Measurements from ENCODE around the gene PCSK5.

PCSK5 gene

DNA sequence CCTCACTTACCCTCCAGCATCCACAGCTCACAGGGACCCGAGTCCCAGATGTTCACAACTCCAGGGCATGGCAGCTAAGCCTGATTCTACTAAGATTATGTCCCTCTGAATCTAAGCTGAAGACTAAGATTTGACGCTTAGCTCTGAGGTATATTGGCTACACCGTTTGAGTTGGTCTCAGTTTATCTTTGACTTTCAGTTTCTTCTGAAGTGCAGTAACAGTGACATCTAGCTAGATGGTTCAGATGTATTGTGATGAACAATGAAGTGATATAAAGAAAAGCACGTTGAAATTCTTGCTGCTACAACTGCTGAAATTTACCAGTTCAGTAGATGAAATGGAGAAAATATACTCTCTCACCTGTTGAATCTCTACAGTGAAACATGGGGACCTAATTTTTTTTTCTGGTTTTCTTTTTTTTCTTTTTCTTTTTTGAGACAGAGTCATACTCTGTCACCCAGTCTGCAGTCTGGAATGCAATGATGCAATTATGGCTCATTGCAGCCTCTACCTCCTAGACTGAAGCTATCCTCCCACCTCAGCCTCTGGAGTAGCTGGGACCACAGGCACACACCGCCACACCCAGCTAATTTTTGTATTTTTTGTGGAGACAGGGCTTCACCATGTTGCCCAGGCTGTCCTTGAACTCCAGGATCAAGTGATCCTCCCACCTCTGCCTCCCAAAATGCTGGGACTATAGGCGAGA lies 488.0 kb downstream of the PCSK5 start:
- no peak overlapping the region for H3K4me3 ChIP-seq (ENCODE audit: low read depth, low read length)
- CTCF ChIA-PET, result interaction anchor here (1.0 to 1.5 kb wide), 3 partner anchors 10 to 280 kb away, joined by 4 to 5 read pairs (median 4); no protein-coding TSS in a partner anchor
- TF ChIP-seq, protein P1, sequence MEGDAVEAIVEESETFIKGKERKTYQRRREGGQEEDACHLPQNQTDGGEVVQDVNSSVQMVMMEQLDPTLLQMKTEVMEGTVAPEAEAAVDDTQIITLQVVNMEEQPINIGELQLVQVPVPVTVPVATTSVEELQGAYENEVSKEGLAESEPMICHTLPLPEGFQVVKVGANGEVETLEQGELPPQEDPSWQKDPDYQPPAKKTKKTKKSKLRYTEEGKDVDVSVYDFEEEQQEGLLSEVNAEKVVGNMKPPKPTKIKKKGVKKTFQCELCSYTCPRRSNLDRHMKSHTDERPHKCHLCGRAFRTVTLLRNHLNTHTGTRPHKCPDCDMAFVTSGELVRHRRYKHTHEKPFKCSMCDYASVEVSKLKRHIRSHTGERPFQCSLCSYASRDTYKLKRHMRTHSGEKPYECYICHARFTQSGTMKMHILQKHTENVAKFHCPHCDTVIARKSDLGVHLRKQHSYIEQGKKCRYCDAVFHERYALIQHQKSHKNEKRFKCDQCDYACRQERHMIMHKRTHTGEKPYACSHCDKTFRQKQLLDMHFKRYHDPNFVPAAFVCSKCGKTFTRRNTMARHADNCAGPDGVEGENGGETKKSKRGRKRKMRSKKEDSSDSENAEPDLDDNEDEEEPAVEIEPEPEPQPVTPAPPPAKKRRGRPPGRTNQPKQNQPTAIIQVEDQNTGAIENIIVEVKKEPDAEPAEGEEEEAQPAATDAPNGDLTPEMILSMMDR (IDR thresholded peaks at IDR 0.05; ENCODE audit: insufficient read depth, low read length, missing control alignments), result no peak
- DNase-seq (ENCODE audit: low read depth, low spot score), result no peak
- POLR2A ChIA-PET, result no interaction called here

DNA sequence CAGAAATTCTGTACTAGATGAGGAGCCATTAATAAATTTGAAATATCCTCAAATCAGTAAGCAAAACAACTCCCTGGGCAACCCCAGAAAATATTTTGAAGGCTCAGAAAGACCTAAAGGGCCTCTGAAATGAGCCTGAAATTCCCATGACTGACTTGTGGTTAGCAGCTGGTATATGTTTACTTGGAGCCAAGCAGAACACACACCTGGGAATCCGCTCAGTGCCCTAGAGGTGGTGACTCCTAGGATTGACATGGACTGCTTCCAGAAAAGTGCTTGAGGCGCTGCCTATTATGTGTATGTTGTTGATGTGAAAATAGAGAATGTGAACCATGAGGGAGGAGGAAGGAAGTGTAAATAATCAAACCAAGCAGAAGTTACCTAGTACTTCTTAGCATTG lies 489.0 kb downstream of the PCSK5 start:
- TF ChIP-seq, protein P1 (IDR thresholded peaks at IDR 0.05; ENCODE audit: insufficient read depth, low read length, missing control alignments), result no peak
- ChIA-PET POLR2A (no interaction called here), CTCF (no interaction called here)
- no peak overlapping the region for H3K4me3 ChIP-seq (ENCODE audit: low read depth, low read length)
- no peak for DNase-seq (ENCODE audit: low read depth, low spot score)

DNA sequence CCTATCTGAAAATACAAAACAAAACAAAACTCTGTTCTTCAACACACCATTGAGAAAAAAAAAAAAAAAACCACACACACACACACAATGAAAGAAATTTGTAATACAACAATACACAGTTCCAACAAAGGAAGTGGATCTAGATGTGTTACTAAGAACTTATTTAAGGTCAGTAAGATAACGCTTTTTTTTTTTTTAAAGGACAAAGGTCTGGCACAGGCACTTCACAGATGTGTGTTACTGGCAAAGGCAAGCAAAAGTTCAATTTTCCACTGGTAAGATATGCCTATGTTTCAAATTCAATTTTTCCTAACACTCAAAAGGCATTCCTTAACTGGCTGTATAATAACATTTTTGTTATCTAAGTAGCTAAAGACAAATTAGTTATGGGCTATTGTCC lies 500.2 kb downstream of the PCSK5 start:
- CTCF ChIA-PET, result no interaction called here
- POLR2A ChIA-PET, result no interaction called here
- DNase-seq (ENCODE audit: low read depth, low spot score), result no peak
- no peak overlapping the region for H3K4me3 ChIP-seq (ENCODE audit: low read depth, low read length)
- TF ChIP-seq, protein P1 (IDR thresholded peaks at IDR 0.05; ENCODE audit: insufficient read depth, low read length, missing control alignments), result no peak

DNA sequence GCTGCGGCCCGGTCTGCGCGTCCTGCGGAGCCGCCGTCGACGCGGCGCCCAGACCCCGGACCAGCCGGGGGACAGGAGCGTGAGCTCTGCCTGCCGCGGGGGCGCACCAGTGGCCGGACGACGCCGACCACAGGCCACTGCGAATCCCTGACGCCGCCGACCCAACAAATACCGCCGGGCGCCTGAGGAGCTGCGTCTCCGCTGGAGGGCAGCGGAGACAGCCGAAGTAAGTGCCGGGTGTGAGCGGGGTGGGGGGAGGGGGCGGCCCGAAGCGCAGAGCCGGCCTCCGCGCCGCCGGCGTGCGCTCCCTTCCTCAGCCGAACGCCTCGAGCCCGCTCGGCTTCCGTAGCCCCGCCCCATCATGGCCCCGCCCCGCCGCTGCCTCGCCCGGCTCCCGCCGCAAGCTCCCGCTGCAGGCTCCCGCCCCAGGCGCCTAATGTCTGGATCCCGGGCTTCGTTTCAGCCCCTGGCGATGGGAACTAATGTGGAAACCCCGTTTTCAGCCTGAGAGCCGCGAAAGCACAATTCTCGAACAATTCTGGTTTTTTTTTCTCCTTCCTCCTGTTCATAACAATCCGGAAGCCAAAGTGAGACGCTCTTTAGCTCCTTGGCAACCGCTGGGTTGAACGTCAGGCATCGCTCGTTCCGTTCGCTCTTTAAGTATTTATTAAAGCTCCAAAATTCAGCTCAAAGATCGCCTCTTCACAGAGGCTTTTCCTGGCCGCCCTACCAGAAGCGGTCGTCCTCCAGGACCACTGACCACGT lies 503.9 kb downstream of the PCSK5 start, which contains the start of gene RFK:
Gene RFK (minus strand): TSS at position 232 of the 765 bp plus-strand sequence. CDS start 255 bp downstream, outside the sequence.
- POLR2A ChIA-PET, result interaction anchor here (0.7 to 1.4 kb wide), 3 partner anchors 10 to 172 kb away, joined by 3 to 7 read pairs (median 4); no protein-coding TSS in a partner anchor
- peak within 1 kb of the TSS; percentile 89 for H3K4me3 ChIP-seq (ENCODE audit: low read depth, low read length)
- DNase-seq (ENCODE audit: low read depth, low spot score), result peak; percentile 36

DNA sequence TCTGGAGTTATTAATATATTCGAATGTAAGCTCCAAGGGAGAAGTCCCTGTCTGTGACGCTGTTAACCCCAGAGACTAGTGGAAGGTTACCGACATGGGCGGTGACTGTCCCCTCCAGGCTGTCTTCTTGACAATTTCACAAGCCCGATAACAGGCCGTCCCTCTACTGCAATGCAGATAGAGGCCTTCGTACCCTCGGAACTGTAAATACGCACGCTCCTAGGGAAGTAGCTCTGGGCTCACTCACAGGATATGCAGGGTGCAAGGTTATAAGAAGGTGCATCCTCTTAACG lies 504.4 kb downstream of the PCSK5 start:
- DNase-seq (ENCODE audit: low read depth, low spot score), result no peak

More for the DNA sequence above, 503.9 kb downstream of the PCSK5 start, which contains the start of gene RFK:
- CTCF ChIA-PET, result interaction anchor here (1.0 to 3.9 kb wide), 18 partner anchors 8 to 316 kb away, joined by 3 to 26 read pairs (median 4); no protein-coding TSS in a partner anchor
- TF ChIP-seq, protein P1 (IDR thresholded peaks at IDR 0.05; ENCODE audit: insufficient read depth, low read length, missing control alignments), result peak; percentile 60

More for the DNA sequence above, 504.4 kb downstream of the PCSK5 start:
- H3K4me3 ChIP-seq (ENCODE audit: low read depth, low read length), result peak overlapping the region; percentile 79
- ChIA-PET POLR2A (interaction anchor here (0.7 kb wide), 1 partner anchor 64 kb away, joined by 3 read pairs; no protein-coding TSS in a partner anchor), CTCF (interaction anchor here (1.0 to 3.9 kb wide), 12 partner anchors 8 to 316 kb away, joined by 3 to 26 read pairs (median 8); no protein-coding TSS in a partner anchor)
- TF ChIP-seq, protein P1 (IDR thresholded peaks at IDR 0.05; ENCODE audit: insufficient read depth, low read length, missing control alignments), result no peak

Data from AG04449 (cell line).